CD4-positive, alpha-beta T cell treated with Interferon gamma for 1 hour (primary cell): ENCODE results near the gene NAA10.

ENCODE experiments used
- DNase-seq: peaks from one replicate; pipeline ENCODE4 v3.0.0-alpha.2; 2020

NAA10 gene

DNA sequence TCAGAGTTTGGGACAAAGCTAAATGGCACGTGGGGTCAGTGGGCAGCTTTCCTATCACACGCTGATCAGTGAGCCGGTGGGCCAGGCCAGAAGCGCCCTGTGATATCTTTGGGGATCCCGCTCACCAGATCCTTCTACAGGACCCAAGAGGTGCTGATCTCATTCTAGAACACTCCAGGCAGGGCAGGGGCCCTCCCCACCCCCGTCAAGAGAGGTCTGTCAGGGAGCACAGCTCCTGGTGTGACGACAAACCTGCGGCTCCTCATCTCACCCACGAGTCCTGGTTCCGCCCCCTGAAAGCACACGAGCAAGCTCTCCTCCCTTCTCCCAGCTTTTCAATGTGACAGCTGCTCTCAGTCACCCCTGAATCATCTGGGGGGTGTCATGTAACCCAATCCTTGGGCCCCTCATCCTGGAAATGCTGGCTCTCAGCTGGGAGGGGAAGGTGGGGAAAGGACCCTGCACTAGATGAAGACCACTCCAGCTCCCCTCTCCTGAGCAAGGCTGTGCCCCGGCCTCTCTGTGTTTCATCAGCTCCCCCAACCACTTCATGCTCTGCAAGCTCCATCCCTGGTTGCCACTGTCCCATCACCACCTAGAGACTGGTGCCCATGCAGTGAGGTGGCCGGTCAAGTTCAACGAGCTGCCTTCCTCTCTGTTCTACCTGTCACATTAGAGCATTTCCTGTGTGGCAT, 32.2 kb upstream of the NAA10 start:
- DNase-seq, result peak; percentile 33

DNA sequence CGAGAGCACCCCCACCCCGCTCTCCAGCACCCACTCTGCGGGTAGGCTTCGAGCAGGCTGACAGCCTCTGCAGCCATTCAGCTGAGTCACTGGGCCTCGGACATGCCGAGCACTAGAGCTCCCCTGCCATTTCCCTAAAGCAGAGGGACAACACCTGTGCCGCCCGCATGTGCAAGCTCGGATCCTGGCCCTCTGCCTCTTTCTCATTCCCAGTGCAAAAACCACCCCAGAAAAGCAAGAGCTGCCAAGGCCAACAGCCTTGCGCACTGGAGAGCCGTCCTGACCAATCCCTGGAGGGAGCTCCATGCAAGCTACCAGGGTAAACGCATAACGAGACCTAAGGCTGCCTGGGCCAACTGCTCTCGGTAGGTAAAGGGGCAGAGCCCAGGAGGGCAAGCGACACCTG, 31.4 kb upstream of the NAA10 start:
- DNase-seq, result no peak

DNA sequence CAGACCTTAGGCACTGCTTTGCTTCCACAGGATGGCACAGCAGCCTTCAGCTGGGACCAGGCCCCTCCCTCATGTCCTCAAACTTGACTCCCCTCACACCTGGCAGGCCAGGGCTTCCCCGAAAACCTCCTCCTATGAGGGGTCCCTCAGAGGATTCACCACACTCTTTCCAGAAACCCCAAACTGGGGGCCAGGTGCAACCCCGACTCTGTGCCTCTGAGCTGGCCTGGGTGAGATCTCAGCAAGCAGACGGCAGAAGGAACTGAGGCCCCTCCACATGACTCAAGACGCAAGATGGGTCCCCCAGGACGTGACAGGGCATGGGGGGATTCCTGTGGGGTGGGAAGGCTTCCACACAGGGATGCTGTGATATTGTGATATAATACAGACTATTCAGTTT, 30.6 kb upstream of the NAA10 start:
- DNase-seq, result no peak

DNA sequence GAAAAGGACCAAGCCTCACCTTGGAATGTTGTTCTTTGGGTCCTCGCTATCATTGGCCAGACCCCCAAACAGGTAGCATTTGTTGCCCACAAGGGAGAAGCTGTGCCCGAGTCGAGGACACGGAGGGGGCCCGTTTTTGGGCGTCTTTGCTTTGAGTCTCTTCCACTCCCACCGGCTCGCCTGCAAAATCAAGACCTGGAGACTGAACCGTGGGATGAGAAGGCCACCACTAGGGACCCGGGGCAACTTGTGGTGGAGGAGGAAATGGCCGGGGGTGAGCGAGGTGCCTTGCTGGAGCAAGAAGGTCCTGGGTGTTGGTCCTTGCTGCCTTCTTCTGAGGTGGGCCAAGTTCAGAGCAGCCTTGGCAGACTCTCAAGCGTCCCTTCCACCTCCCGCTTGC, 29.3 kb upstream of the NAA10 start:
- no peak for DNase-seq

- no peak for DNase-seq
These were observed 28.7 kb upstream of the NAA10 start for GRCh38 chrX:153963546-153963945.

GRCh38 chrX:153961292-153961691, 26.5 kb upstream of the NAA10 start:
- DNase-seq, result no peak

- no peak for DNase-seq
These were observed 25.9 kb upstream of the NAA10 start for GRCh38 chrX:153960786-153961185.

- no peak for DNase-seq
These were observed 25.2 kb upstream of the NAA10 start for GRCh38 chrX:153960077-153960476.

DNA sequence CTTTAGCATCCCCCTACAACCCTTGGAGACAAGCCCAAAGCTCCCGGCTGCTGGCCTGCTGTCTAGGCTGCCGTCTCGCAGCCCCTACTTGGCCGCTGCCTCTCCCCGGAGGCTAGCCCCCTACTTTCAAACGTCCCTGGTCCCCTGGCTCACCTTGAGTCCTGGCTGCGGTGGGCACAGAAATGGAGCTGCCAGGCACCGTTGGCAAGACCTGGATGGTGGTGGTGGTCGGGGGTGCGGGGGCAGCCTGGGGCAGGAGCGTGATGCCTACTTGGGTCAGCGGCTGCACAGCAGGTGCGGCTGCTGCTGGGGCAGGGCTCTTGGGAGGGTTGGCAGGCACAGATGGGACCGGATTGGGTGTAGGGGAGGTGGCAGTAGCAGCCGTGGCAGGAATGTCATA, 24.8 kb upstream of the NAA10 start:
- no peak for DNase-seq

GRCh38 chrX:153958605-153959004, 23.8 kb upstream of the NAA10 start:
- no peak for DNase-seq

DNA sequence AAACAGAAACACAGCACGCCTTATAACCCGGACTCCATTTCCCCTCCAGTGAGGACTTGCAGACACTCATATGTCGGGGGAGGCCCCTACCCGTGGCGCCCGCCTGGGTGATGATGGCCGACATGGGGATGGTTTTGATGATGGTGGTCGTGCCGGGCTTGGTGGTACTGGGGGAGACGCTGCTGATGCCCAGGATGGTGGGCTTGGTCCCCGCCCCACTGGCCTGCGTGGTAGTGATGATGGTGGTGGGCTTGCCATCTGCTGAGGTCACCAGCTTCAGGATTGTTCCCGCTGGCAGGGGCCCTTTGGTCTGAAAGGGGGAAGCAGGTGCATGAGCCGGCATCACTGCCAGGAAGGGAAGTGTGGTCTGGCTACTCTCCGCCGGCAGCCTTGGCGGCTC, 22.4 kb upstream of the NAA10 start:
- DNase-seq, result no peak

GRCh38 chrX:153956044-153956907, 21.4 kb upstream of the NAA10 start:
- no peak for DNase-seq

- DNase-seq, result no peak
These were observed 20.4 kb upstream of the NAA10 start for GRCh38 chrX:153955228-153955732.

GRCh38 chrX:153954558-153955227, 19.9 kb upstream of the NAA10 start:
- DNase-seq, result no peak

DNA sequence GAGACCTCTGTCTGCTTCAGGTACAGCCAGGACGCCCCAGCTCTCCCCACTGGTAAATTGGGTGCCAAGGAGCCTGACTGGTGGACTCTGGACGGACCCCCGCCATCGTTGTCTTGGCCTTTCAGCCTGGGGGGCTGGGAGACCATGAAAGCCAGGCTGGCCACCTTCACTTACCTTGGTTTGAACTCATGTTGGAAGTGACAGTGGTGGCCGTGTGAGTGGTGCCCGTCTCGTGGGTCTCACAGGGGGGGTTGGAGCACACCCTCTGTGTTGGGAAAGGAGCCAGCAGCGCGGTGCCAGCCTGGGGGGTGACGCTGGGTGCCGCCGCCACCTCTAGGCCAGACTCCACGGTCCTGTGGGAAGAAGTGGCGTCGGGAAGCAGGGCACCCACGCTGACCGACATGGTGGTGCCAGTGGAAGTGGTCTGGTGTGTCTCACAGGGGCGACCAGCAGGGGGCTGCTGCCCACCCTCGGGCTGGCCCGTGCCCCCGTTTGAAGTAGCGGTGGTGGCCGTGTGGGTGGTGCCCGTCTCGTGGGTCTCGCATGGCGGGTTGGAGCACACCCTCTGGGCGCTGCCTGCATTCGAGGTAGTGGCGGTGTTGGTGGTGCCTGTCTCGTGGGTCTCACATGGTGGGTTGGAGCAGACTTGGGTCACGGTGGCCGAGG, 19.2 kb upstream of the NAA10 start:
- DNase-seq, result no peak

DNA sequence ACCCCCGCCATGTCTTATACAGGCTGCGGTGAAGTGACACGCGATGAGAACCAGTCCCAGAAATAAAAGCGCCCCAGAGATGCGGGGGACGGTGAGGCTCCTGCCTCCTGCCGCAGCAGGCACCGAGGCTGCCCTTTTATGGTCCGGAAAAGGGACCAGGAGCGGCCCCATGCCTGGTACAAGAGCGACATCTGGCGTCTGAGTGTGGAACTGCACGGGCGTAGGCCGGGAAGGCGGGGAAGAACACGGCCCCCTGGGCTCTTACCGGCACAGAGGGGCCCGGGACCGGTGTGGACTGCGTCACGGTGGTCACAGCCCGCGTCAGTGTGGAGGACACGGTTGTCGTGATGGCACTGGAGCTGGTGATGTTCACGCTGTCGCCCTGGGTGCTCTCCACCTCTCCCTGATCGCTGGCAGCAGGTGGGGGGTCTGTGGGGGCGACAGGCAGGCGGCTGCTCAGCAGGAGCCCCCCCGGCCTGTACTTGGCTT, 18.5 kb upstream of the NAA10 start:
- DNase-seq, result peak; percentile 73

DNA sequence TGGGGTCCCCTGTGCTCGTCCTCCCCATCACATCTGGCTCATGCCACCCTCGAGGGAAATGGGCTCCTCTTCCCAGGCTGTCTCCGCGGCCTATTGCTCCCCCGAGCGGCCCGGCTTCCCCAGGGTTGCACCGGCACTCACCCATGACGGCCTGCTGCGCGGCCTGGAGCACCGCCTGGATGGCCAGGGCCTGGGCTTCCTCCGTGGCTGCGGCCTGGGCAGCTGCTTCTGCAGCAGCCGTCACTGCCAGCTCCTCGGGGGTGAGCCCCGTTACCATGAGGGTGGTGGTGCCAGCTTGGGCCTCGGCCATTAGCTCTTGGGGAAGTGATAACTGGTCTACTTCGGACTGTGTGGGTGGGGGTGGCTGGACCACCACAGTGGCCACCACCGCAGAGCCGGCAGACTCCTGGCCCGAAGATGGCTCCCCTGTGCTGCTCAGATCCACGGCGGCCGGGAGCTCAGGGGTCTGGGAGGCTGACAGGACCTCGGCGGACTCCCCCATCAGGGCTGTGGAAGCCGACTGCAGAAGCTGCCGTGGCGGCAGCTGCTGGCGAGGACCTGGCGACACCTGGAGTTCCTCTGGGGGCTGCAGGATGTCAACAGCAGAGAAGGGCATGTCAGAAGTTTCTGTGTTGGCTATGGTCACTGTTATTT, 17.7 kb upstream of the NAA10 start:
- DNase-seq, result no peak

DNA sequence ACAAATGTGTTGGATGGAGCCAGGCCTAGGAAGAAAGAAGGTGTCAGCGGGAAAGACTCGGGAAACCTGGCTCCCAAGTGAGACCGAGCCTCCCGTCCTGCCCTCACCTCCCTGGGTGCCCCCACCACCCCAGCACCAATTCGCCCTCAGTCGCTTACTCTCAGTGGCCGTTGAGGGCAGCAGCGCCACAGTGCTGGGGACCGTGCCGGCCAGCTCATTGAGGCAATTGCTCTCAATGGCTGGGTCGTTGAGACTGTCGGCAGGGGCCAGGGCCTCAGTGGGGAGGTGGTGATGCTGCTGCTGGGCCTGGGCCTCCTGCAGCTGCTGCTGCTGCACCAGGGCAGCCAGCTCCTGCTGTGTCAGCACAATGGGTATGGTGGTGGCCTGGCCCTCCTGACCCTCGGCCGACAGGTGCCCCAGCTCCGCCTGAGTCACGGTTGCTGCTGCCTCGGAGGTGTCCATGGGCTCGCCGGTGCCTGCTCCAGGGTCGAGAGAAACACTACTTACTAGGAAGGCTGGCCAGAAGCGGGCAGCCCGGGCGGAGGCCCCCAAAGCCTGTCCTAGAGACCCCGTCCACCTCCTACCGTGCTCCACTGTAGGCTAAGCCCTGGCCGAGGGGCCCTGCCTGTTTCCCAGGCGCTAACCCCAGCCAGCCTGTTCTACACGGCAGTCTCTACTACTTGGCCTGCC, 17.0 kb upstream of the NAA10 start:
- DNase-seq, result no peak

DNA sequence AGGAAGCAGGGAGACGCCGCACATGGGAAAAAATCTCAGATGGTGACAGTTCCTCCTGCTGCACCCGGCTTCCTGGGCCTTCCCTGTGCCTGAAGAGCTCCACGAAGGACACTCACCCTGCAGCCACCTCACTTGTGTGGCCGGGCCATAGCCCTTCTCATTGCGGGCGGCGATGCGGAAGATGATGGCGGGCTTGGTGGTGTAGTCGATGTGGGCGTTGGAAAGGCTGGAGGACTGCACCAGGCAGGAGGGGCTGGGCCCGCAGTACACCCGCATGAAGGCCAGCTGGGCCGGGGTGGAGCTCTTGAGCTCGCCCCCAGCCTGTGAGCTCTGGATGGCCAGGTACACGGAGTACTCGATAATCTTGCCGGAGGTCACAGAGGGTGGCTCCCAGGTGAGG, 15.3 kb upstream of the NAA10 start:
- DNase-seq, result no peak

DNA sequence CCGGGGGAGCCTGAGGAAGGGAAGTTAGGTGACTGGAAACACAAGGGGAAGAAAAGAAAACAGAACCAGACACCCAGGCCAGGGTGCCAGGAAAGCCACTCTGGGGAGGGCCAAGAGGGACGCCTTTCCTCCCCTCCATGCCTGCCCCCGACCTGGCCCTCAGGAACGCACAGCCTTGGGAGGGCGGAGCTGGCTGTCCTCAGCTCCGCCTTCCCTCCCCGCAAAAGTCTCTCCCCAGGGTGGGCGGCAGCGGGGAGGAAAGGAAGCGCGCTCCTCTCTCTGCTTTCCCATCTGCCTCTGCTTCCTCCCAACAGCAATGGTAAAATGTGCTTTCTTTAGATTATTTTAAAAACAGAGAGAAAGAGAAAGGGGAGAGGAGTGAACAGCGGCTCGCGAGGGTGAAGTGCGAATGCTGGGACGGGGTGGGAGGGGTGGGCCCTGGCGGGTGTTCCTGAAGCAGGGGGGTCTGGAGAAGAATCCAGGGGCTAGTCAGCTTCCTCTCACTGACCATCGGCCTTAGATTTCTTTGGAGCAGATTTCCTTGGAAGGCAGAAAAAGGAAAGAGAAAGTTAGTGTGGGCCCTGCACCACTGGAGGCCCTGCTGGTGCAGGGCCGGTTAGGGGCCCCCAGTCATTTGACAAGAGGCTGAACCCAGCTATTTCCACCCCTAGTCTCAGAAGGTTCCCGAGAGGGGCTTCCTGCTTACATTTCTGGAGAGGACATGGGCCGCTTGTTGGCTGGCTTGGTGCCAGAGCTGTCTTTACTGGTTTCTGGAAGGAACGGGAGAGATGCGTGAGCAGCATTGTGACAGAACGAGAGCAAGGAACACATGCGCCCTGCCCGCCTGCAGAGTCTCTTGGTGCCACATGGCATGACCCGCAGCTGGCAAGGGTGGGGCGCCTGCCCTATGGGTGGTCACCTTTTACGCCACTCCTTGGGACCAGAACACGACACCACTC, 14.3 kb upstream of the NAA10 start:
- DNase-seq, result no peak
